Neuronal stem cell (in vitro differentiated cells): Measurements from ENCODE around the gene PFKP. TPM values are rescaled to one million over a fixed set of nuclear protein-coding genes. Genes with fewer than 3 reads are reported as not detected.

Experiments used
- DNase-seq: peaks from one replicate; pipeline ENCODE4 v3.0.0-alpha.2; 2013; ENCODE audit warnings: low spot score
- H2AFZ ChIP-seq: one replicate; pipeline ENCODE4 v1.6.1; 2013; ENCODE audit warnings: mild to moderate bottlenecking, low read length, inconsistent platforms
- H2AK5ac ChIP-seq: 2 replicates; pipeline ENCODE4 v1.6.1; 2013; ENCODE audit warnings: low read depth, mild to moderate bottlenecking, inconsistent platforms, low read length, moderate library complexity, mixed read lengths
- H2BK120ac ChIP-seq: 2 replicates; pipeline ENCODE4 v1.6.1; 2013; ENCODE audit warnings: low read depth, mild to moderate bottlenecking, inconsistent platforms, low read length, moderate library complexity, mixed read lengths
- H2BK12ac ChIP-seq: one replicate; pipeline ENCODE4 v1.6.1; 2013; ENCODE audit warnings: low read length, inconsistent platforms
- H2BK15ac ChIP-seq: 2 replicates; pipeline ENCODE4 v1.6.1; 2013; ENCODE audit warnings: mild to moderate bottlenecking, low read length, inconsistent platforms, mixed read lengths
- H2BK5ac ChIP-seq: one replicate; pipeline ENCODE4 v1.6.1; 2013; ENCODE audit warnings: inconsistent platforms, mild to moderate bottlenecking, low read length, moderate library complexity
- H3K14ac ChIP-seq: one replicate; pipeline ENCODE4 v1.6.1; 2013; ENCODE audit warnings: low read length, inconsistent platforms
- H3K18ac ChIP-seq: 2 replicates; pipeline ENCODE4 v1.6.1; 2013; ENCODE audit warnings: low read length, inconsistent platforms
- H3K23ac ChIP-seq: 2 replicates; pipeline ENCODE4 v1.6.1; 2013; ENCODE audit warnings: low read depth, mild to moderate bottlenecking, mixed read lengths, low read length, inconsistent platforms; ENCODE audit not compliant: poor library complexity
- H3K27ac ChIP-seq: replicated peaks from 3 replicates; pipeline ENCODE4 v1.5.1; 2013; ENCODE audit warnings: low read length, inconsistent platforms
- H3K27me3 ChIP-seq, 3 experiments: 2 replicates each; pipeline ENCODE4 v1.6.1; 2013; ENCODE audit warnings: low read length in 3 of 3, mild to moderate bottlenecking in 2 of 3, inconsistent platforms in 1 of 3, low read depth in 1 of 3, mixed read lengths in 1 of 3, moderate library complexity in 1 of 3; ENCODE audit not compliant: control insufficient read depth in 3 of 3, insufficient read depth in 3 of 3
- H3K36me3 ChIP-seq, 2 donors: replicated peaks in 1 of 2; 2 replicates each; pipeline ENCODE4 v1.6.1; 2013; ENCODE audit warnings: low read length in 2 of 2; ENCODE audit not compliant: control insufficient read depth in 2 of 2, insufficient read depth in 2 of 2
- H3K4ac ChIP-seq: 2 replicates; pipeline ENCODE4 v1.6.1; 2013; ENCODE audit warnings: inconsistent platforms, mild to moderate bottlenecking, low read length, moderate library complexity
- H3K4me1 ChIP-seq, 2 donors: 1 replicate in 1 of 2; 2 replicates in 1 of 2; pipeline ENCODE4 v1.6.1; 2013; ENCODE audit warnings: low read length in 2 of 2, low read depth in 1 of 2; ENCODE audit not compliant: control insufficient read depth in 2 of 2, insufficient read depth in 1 of 2
- H3K4me2 ChIP-seq: one replicate; pipeline ENCODE4 v1.6.1; 2013; ENCODE audit warnings: mild to moderate bottlenecking, low read length, inconsistent platforms; ENCODE audit not compliant: insufficient read depth, poor library complexity, severe bottlenecking
- H3K4me3 ChIP-seq, 2 donors: 2 replicates each; pipeline ENCODE4 v1.5.1; 2013; ENCODE audit warnings: low read length in 2 of 2, mild to moderate bottlenecking in 2 of 2, inconsistent platforms in 1 of 2, moderate library complexity in 1 of 2
- H3K79me1 ChIP-seq: one replicate; pipeline ENCODE4 v1.6.1; 2013; ENCODE audit warnings: low read depth, mild to moderate bottlenecking, inconsistent platforms, low read length, moderate library complexity
- H3K9ac ChIP-seq: one replicate; pipeline ENCODE4 v1.6.1; 2013; ENCODE audit warnings: mild to moderate bottlenecking, low read depth, low read length, inconsistent platforms; ENCODE audit not compliant: poor library complexity
- H3K9me3 ChIP-seq, 2 donors: replicated peaks in 1 of 2; 2 replicates each; pipeline versions ENCODE3 to v1.6.1; 2013; ENCODE audit warnings: low read length in 2 of 2, mild to moderate bottlenecking in 2 of 2, inconsistent platforms in 1 of 2, low read depth in 1 of 2, mixed read lengths in 1 of 2, moderate library complexity in 1 of 2; ENCODE audit not compliant: control insufficient read depth in 2 of 2, insufficient read depth in 1 of 2
- H4K8ac ChIP-seq: one replicate; pipeline ENCODE4 v1.6.1; 2013; ENCODE audit warnings: low read depth, mild to moderate bottlenecking, inconsistent platforms, low read length, moderate library complexity
- H4K91ac ChIP-seq: one replicate; pipeline ENCODE4 v1.6.1; 2013; ENCODE audit warnings: low read length, low read depth, mild to moderate bottlenecking, inconsistent platforms; ENCODE audit not compliant: poor library complexity
- WGBS, 2 donors: extraction: QIAGEN DNeasy Blood & Tissue Kit; methylation state at CpG; one replicate each; pipeline ENCODE4 v1.1.7; 2013; ENCODE audit warnings: missing lambda C conversion rate in 2 of 2, mixed read lengths in 1 of 2; ENCODE audit not compliant: insufficient read length in 2 of 2, insufficient replicate concordance in 1 of 2; ENCODE audit errors: extremely low coverage in 2 of 2; 5-methylcytosine and 5-hydroxymethylcytosine counted together
- polyA plus RNA-seq, 2 experiments: library from polyadenylated mRNA; stranded (reverse); fragments of 200-250 nt; gene quantifications; one replicate each; pipeline ENCODE4 v1.2.3, GENCODE V29; 2013

Gene PFKP
- 21.1 TPM for polyA plus RNA-seq (2013, experiment 1 of 2)
- polyA plus RNA-seq (2013, experiment 2 of 2), result 21.1 TPM

DNA sequence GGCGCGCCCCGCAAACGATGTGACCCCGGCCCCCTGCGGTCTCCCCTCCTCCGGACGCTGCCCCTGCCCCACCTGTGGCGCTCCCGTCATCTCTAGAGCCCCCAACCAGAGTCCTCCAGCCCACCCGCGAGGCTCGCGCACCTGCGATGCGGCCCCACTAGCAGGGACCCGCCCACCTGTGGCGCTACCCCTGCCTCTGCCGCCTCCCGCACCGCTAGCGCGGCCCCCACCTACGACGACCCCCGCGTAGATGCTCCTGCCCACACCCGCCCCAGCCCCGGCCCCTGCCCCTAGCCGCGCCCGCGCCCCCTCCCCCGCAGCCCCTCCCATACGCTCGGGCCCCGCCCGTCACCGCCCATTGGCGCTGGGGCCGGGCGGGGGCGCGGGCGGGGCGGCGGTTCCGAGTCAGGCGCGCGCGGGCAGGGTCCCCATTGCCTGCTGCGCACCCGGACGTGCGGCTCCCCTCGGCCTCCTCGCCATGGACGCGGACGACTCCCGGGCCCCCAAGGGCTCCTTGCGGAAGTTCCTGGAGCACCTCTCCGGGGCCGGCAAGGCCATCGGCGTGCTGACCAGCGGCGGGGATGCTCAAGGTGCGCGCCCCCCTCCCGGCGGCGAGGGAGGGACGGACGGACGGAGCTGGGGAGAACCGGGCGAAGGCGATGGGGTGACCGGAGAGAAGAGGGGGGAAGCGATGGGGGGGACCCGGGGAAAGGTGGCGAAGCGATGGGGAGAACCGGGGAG, at the start of gene PFKP:
Gene PFKP, plus strand, starts transcription at position 431 of the 741 bp plus-strand sequence. Its CDS starts 48 bp downstream, at position 479.
- no peak for DNase-seq
- Histone ChIP-seq H2AK5ac (peak within 1 kb of the TSS; percentile 12), H2BK5ac (peak within 1 kb of the TSS; percentile 36), H2BK120ac (no peak within 1 kb of the TSS), H3K9me3 (no peaks in the 10 kb centered on the region), H2BK12ac (peak within 1 kb of the TSS; percentile 86), H4K91ac (no peak within 1 kb of the TSS), H3K27ac (no peak within 1 kb of the TSS), H3K9ac (peak within 1 kb of the TSS; percentile 90), H2AFZ (peak within 1 kb of the TSS; percentile 96), H3K18ac (peak within 1 kb of the TSS; percentile 96), H3K27me3 (peaks cover 4 to 42% (median 17%) of the 10 kb centered on the region in 3 experiments), H3K36me3 (no peaks in the 10 kb centered on the region), H3K14ac (peak within 1 kb of the TSS; percentile 92), H3K4me1 (peaks cover 0 to 3% of the 10 kb centered on the region in 2 donors), H4K8ac (no peak within 1 kb of the TSS), H3K23ac (peak within 1 kb of the TSS; percentile 71), H3K4me3 (peak within 1 kb of the TSS; percentile 53 to 89), H3K4me2 (peak within 1 kb of the TSS; percentile 98), H3K79me1 (no peaks in the 10 kb centered on the region), H2BK15ac (peak within 1 kb of the TSS; percentile 69), H3K4ac (no peak within 1 kb of the TSS)
- no CpG with 5 or more reads among the region's 86 CpGs for WGBS, 2 donors

DNA sequence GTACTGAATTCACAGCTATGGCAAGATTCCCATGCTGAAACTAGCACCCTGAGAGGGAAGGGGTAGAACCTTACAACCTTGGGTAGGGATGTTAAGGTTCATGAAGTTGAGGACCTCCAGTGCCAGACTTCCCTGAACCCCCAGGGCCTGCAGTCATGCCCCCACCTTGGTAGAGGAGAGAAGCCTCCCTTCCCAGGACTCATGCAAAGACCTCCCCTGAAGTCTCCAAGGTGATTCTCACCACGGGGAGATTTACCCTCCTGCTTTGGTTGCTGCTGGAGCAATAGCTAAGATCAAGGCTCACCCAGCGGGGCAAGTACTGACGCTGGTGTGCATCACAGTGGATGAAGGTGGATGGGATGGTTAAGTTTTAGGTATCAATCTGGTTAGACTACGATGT, 49.1 kb upstream of the PFKP start:
- no peaks in the 10 kb centered on the region for H3K27me3 ChIP-seq
- no CpG with 5 or more reads among the region's 4 CpGs for WGBS, 2 donors
- H3K14ac ChIP-seq, result no peak overlapping the region
- no peak overlapping the region for H3K27ac ChIP-seq
- H2BK120ac ChIP-seq, result no peak overlapping the region
- no peak overlapping the region for H2BK5ac ChIP-seq
- H2AFZ ChIP-seq, result no peak overlapping the region
- peaks cover 0 to 2% of the 10 kb centered on the region in 2 donors for H3K9me3 ChIP-seq
- no peak overlapping the region for H3K4ac ChIP-seq
- H4K91ac ChIP-seq, result no peak overlapping the region
- no peak overlapping the region for H3K4me3 ChIP-seq
- no peak overlapping the region for H3K18ac ChIP-seq
- no peak overlapping the region for H4K8ac ChIP-seq
- peaks cover 0 to 4% of the 10 kb centered on the region in 2 donors for H3K4me1 ChIP-seq
- H3K79me1 ChIP-seq, result no peaks in the 10 kb centered on the region
- no peak for DNase-seq
- no peak overlapping the region for H3K9ac ChIP-seq
- no peak overlapping the region for H2BK15ac ChIP-seq
- H3K4me2 ChIP-seq, result no peak overlapping the region
- no peak overlapping the region for H2BK12ac ChIP-seq
- no peak overlapping the region for H2AK5ac ChIP-seq
- no peak overlapping the region for H3K23ac ChIP-seq
- H3K36me3 ChIP-seq, result no peaks in the 10 kb centered on the region

DNA sequence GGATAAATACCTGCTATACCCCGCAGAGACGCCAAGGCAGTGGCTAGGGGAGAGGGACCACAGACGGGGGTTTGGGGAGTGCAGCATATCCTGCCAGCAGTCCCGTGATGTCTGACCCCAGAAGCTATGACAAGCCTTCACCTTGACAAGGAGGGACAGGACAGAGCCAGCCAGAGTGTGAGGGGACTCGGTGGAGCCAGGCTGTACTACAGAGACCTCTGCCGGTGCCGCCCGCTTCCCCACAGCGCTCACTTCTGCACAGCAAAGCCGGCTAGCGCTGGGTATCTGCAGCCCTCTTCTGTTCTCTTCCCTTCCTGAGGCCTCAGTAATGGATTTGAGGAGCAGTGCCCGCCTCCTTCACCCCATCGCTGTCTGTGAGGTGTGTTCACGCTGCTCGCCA, 47.0 kb upstream of the PFKP start:
- H2BK5ac ChIP-seq, result peak overlapping the region; percentile 30
- H2BK12ac ChIP-seq, result no peak overlapping the region

DNA sequence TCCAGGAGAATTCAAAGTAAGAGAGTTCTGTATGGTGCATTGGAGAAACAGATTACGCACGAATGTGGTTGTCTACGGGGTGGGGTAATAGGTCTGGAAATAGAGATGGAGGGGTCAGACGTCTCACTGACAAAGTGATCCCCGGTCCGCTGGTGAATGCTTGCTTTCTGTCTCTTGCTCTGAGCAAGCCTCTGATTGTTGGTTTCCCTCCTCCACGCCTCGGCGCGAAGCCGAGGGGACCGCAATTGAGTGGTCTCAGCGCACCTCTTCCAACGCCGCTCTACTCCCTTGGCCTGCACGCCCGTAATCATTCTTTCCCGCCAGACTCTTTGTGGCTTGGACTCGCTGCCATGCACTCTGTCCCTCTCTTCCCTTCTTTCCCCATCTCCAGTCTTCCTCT, 46.5 kb upstream of the PFKP start:
- Histone ChIP-seq H2BK120ac (no peak overlapping the region), H3K9me3 (peaks cover 0 to 4% of the 10 kb centered on the region in 2 donors), H3K36me3 (no peaks in the 10 kb centered on the region), H3K4me1 (no peaks in the 10 kb centered on the region), H3K79me1 (no peaks in the 10 kb centered on the region), H2BK15ac (no peak overlapping the region), H4K91ac (no peak overlapping the region), H3K4me3 (no peak overlapping the region), H3K4ac (no peak overlapping the region), H3K23ac (peak overlapping the region; percentile 16), H2AFZ (no peak overlapping the region), H3K18ac (peak overlapping the region; percentile 35), H3K27ac (no peak overlapping the region), H3K4me2 (no peak overlapping the region), H3K14ac (no peak overlapping the region), H3K27me3 (no peaks in the 10 kb centered on the region), H2BK12ac (no peak overlapping the region), H2AK5ac (no peak overlapping the region), H3K9ac (no peak overlapping the region), H4K8ac (no peak overlapping the region), H2BK5ac (no peak overlapping the region)
- no CpG with 5 or more reads among the region's 19 CpGs for WGBS, 2 donors
- no peak for DNase-seq

More for the DNA sequence above, 47.0 kb upstream of the PFKP start:
- Histone ChIP-seq H3K4me1 (peaks cover 0 to under 1% of the 10 kb centered on the region in 2 donors), H2BK15ac (no peak overlapping the region), H3K23ac (no peak overlapping the region), H4K8ac (no peak overlapping the region), H3K9ac (no peak overlapping the region), H3K4ac (no peak overlapping the region), H4K91ac (no peak overlapping the region), H3K4me3 (no peak overlapping the region), H2AK5ac (no peak overlapping the region), H3K14ac (no peak overlapping the region), H2BK120ac (no peak overlapping the region), H3K36me3 (no peaks in the 10 kb centered on the region), H2AFZ (no peak overlapping the region), H3K27ac (no peak overlapping the region), H3K27me3 (no peaks in the 10 kb centered on the region), H3K18ac (no peak overlapping the region), H3K79me1 (no peaks in the 10 kb centered on the region), H3K9me3 (peaks cover 0 to 4% of the 10 kb centered on the region in 2 donors), H3K4me2 (no peak overlapping the region)
- no peak for DNase-seq
- WGBS, 2 donors, result no CpG with 5 or more reads among the region's 15 CpGs
